Smooth muscle cell (in vitro differentiated cells): ENCODE measurements around the gene ICAM4. TPM values are rescaled to one million over a fixed set of nuclear protein-coding genes. Genes with fewer than 3 reads are reported as not detected.
A peak's percentile ranks its signal among the peaks of the same experiment; 100 is the strongest.

ENCODE experiments used
- DNase-seq: peaks from one replicate; lab custom pipeline; 2025; ENCODE audit not compliant: unreplicated experiment; lab: John Stamatoyannopoulos, UW
- H2AFZ ChIP-seq: fragments of 200-600 bp; sonication (generic); 2 replicates; pipeline ENCODE4 v1.6.0; 2016; ENCODE audit warnings: antibody characterized with exemption, low read depth, mild to moderate bottlenecking
- H3F3A ChIP-seq: fragments of 200-600 bp; sonication (generic); 2 replicates; pipeline ENCODE4 v1.6.0; 2017; ENCODE audit warnings: antibody characterized with exemption, low read depth
- H3K27ac ChIP-seq: fragments of 200-600 bp; sonication (generic); 2 replicates; pipeline ENCODE4 v1.5.1; 2016; ENCODE audit warnings: low read depth, mild to moderate bottlenecking
- H3K27me3 ChIP-seq: fragments of 200-600 bp; sonication (generic); 2 replicates; pipeline ENCODE4 v1.6.1; 2016; ENCODE audit warnings: low read depth, mild to moderate bottlenecking
- H3K36me3 ChIP-seq: fragments of 200-600 bp; sonication (generic); 2 replicates; pipeline ENCODE4 v1.5.1; 2016; ENCODE audit warnings: low read depth
- H3K4me1 ChIP-seq: fragments of 200-600 bp; sonication (generic); 2 replicates; pipeline ENCODE4 v1.5.1; 2016; ENCODE audit warnings: low read depth
- H3K4me2 ChIP-seq: fragments of 200-600 bp; sonication (generic); 2 replicates; pipeline ENCODE4 v1.6.0; 2016; ENCODE audit warnings: mild to moderate bottlenecking
- H3K4me3 ChIP-seq: fragments of 200-600 bp; sonication (generic); 2 replicates; pipeline ENCODE4 v1.5.1; 2016; ENCODE audit warnings: mild to moderate bottlenecking
- H3K79me2 ChIP-seq: fragments of 200-600 bp; sonication (generic); 2 replicates; pipeline ENCODE4 v1.6.0; 2016; ENCODE audit warnings: low read depth, mild to moderate bottlenecking
- H3K9ac ChIP-seq: fragments of 200-600 bp; sonication (generic); 2 replicates; pipeline ENCODE4 v1.6.0; 2016; ENCODE audit warnings: low read depth
- H3K9me3 ChIP-seq: fragments of 200-600 bp; sonication (generic); replicated peaks from 2 replicates; pipeline ENCODE4 v1.5.1; 2016; ENCODE audit warnings: low read depth
- H4K20me1 ChIP-seq: fragments of 200-600 bp; sonication (generic); 2 replicates; pipeline ENCODE4 v1.6.0; 2016; ENCODE audit warnings: low read depth
- CTCF ChIP-seq: fragments of 200-600 bp; sonication (generic); IDR thresholded peaks from 2 replicates; pipeline ENCODE4 v1.5.1; 2017; ENCODE audit warnings: borderline replicate concordance, mild to moderate bottlenecking, antibody characterized with exemption; ENCODE audit not compliant: insufficient read depth, poor library complexity, severe bottlenecking
- WGBS: methylation state at CpG from one replicate; pipeline ENCODE4 v1.1.7; 2016; ENCODE audit warnings: low lambda C conversion rate; 5-methylcytosine and 5-hydroxymethylcytosine counted together
- polyA plus RNA-seq: library from polyadenylated mRNA; unstranded; fragments of >200 nt; fragmentation: Nextera tagmentation; extraction: Ambion mirVana; gene quantifications from 2 replicates; pipeline ENCODE4 v1.2.1, GENCODE V29; 2016
- total RNA-seq: library from RNA; depleted of rRNA; stranded (reverse); fragments of >200 nt; gene quantifications from 2 replicates; pipeline ENCODE4 v1.2.3, GENCODE V29; 2014

The ICAM4 gene
- total and polyA plus RNA-seq, 2 experiments from 2014 or later = 1.9 to 3.4 TPM

- Histone ChIP-seq H3K4me1 (peaks cover 8% of the 10 kb centered on the region), H4K20me1 (peaks cover 65% of the 10 kb centered on the region), H3K4me3 (no peak overlapping the region), H3F3A (no peaks in the 10 kb centered on the region), H2AFZ (no peak overlapping the region), H3K4me2 (no peak overlapping the region), H3K36me3 (no peaks in the 10 kb centered on the region), H3K27me3 (no peaks in the 10 kb centered on the region), H3K9me3 (no peaks in the 10 kb centered on the region), H3K79me2 (peaks cover 26% of the 10 kb centered on the region), H3K9ac (no peak overlapping the region), H3K27ac (no peak overlapping the region)
- 98% methylated on average over 13 of the region's 13 CpGs for WGBS
- TF ChIP-seq CTCF = no peak
- no peak for DNase-seq
These were observed 42.8 kb downstream of the ICAM4 start for GRCh38 chr19:10329555-10329954.

DNA sequence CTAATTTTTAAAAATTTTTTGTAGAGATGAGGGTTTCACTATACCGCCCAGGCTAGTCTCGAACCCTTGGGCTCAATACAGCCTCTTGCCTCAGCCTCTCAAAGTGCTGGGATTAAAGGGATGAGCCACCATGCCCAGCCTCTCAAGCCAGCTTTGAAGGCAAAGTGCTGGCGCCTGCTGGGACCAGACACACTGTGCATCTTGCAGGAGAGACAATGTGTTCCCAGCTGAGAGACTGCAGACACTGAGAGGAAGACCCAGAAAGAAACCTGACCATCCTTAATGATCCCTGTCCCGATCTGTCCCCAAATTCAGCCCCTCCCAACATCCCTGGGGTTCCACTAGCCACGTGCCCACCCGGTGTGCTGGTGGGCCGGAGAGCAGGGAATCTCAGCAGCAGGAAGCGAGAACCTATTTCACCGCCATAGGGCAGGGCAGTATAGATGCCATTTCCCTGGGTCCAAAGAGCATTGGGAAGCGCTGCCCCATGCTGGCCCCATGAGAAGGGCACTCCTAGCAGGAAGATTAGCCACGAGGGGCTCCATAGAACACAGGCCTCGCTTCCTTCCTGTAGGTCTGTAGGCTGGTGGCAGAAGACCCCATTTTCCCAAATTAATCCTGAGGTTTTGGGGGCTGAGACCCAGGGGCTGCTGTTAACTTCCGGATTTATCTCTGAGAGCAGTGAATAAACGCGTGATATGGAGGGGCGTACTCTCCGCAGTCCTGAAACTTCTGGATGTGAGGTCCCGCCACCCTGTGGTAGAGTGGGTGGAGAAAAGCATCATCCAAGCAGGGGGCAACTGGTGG, 45.6 kb downstream of the ICAM4 start:
- peak overlapping the region; percentile 89 for H3K4me2 ChIP-seq
- peak overlapping the region; percentile 89 for H3K27ac ChIP-seq
- no peak for TF ChIP-seq CTCF
- peak overlapping the region; percentile 94 for H3K9ac ChIP-seq
- H3K4me3 ChIP-seq = peak overlapping the region; percentile 92
- H3K27me3 ChIP-seq = no peaks in the 10 kb centered on the region
- peaks cover 52% of the 10 kb centered on the region for H4K20me1 ChIP-seq
- no peaks in the 10 kb centered on the region for H3K36me3 ChIP-seq
- H3F3A ChIP-seq = no peaks in the 10 kb centered on the region
- no peak for DNase-seq
- 46% methylated on average over 18 of the region's 18 CpGs for WGBS
- H3K79me2 ChIP-seq = peaks cover 26% of the 10 kb centered on the region
- no peaks in the 10 kb centered on the region for H3K9me3 ChIP-seq
- peaks cover 8% of the 10 kb centered on the region for H3K4me1 ChIP-seq
- no peak overlapping the region for H2AFZ ChIP-seq

GRCh38 chr19:10332965-10333757, 46.4 kb downstream of the ICAM4 start, which contains the start of gene RAVER1:
TSS of gene RAVER1 (minus strand) at chr19:10333529. CDS start at chr19:10333507, 22 bp downstream.
- H3F3A ChIP-seq = no peaks in the 10 kb centered on the region
- no peaks in the 10 kb centered on the region for H3K36me3 ChIP-seq
- H3K27ac ChIP-seq = peak within 1 kb of the TSS; percentile 89
- H4K20me1 ChIP-seq = peaks cover 44% of the 10 kb centered on the region
- H3K27me3 ChIP-seq = no peaks in the 10 kb centered on the region
- H3K9me3 ChIP-seq = no peaks in the 10 kb centered on the region
- under 1% methylated on average over 75 of the region's 82 CpGs for WGBS
- peaks cover 8% of the 10 kb centered on the region for H3K4me1 ChIP-seq
- no peak for TF ChIP-seq CTCF
- H3K9ac ChIP-seq = peak within 1 kb of the TSS; percentile 94
- peak within 1 kb of the TSS; percentile 91 for H3K4me2 ChIP-seq
- peak within 1 kb of the TSS; percentile 92 for H3K4me3 ChIP-seq
- H3K79me2 ChIP-seq = peaks cover 26% of the 10 kb centered on the region
- peak; percentile 94 for DNase-seq
- peak within 1 kb of the TSS; percentile 51 for H2AFZ ChIP-seq
